ENCODE measurements around the gene ASCL3. TPM values are rescaled to one million over a fixed set of nuclear protein-coding genes. Genes with fewer than 3 reads are reported as not detected.
"Not testable (repeated sequence)": the region's sequence is repeated elsewhere in the genome, so short reads cannot be mapped to it uniquely, and the experiment has no call there.

The ASCL3 gene
- polyA plus RNA-seq (2011; rRNA removed) (not detected in 2 replicates), polyA minus RNA-seq (2011; rRNA and poly(A)+ RNA removed) (not detected in 2 replicates)

- POLR2A ChIA-PET, result no interaction called here
- no peak for DNase-seq (ENCODE audit: low read depth)
- Histone ChIP-seq H3K4me3 (ENCODE audit: low read depth, low read length) (no peak within 1 kb of the TSS), H3K36me3 (ENCODE audit: control insufficient read depth, insufficient read depth, low read length) (no peaks in the 10 kb centered on the region; the same call in 1 of the 2 replicates), H3K27me3 (ENCODE audit: control insufficient read depth, insufficient read depth, low read length) (no peaks in the 10 kb centered on the region)
- CTCF ChIA-PET, result interaction anchor here (2.9 kb wide), 1 partner anchor 17 kb away, joined by 12 read pairs; no protein-coding TSS in a partner anchor
- TF ChIP-seq, protein P1, sequence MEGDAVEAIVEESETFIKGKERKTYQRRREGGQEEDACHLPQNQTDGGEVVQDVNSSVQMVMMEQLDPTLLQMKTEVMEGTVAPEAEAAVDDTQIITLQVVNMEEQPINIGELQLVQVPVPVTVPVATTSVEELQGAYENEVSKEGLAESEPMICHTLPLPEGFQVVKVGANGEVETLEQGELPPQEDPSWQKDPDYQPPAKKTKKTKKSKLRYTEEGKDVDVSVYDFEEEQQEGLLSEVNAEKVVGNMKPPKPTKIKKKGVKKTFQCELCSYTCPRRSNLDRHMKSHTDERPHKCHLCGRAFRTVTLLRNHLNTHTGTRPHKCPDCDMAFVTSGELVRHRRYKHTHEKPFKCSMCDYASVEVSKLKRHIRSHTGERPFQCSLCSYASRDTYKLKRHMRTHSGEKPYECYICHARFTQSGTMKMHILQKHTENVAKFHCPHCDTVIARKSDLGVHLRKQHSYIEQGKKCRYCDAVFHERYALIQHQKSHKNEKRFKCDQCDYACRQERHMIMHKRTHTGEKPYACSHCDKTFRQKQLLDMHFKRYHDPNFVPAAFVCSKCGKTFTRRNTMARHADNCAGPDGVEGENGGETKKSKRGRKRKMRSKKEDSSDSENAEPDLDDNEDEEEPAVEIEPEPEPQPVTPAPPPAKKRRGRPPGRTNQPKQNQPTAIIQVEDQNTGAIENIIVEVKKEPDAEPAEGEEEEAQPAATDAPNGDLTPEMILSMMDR (IDR thresholded peaks at IDR 0.05; ENCODE audit: insufficient read depth, low read depth, low read length), result no peak
Measured at GRCh38 chr11:8942518-8943066, at the start of gene ASCL3. Gene ASCL3, minus strand, starts transcription at chr11:8943016. Its CDS starts 4,855 bp downstream, at chr11:8938161.

- POLR2A ChIA-PET, result interaction anchor here (0.6 kb wide), 1 partner anchor 22 kb away, joined by 3 read pairs; no protein-coding TSS in a partner anchor
- no peak overlapping the region for H3K4me3 ChIP-seq (ENCODE audit: low read depth, low read length)
- no peak for DNase-seq (ENCODE audit: low read depth)
Measured at GRCh38 chr11:8989453-8989852, 46.6 kb upstream of the ASCL3 start.

DNA sequence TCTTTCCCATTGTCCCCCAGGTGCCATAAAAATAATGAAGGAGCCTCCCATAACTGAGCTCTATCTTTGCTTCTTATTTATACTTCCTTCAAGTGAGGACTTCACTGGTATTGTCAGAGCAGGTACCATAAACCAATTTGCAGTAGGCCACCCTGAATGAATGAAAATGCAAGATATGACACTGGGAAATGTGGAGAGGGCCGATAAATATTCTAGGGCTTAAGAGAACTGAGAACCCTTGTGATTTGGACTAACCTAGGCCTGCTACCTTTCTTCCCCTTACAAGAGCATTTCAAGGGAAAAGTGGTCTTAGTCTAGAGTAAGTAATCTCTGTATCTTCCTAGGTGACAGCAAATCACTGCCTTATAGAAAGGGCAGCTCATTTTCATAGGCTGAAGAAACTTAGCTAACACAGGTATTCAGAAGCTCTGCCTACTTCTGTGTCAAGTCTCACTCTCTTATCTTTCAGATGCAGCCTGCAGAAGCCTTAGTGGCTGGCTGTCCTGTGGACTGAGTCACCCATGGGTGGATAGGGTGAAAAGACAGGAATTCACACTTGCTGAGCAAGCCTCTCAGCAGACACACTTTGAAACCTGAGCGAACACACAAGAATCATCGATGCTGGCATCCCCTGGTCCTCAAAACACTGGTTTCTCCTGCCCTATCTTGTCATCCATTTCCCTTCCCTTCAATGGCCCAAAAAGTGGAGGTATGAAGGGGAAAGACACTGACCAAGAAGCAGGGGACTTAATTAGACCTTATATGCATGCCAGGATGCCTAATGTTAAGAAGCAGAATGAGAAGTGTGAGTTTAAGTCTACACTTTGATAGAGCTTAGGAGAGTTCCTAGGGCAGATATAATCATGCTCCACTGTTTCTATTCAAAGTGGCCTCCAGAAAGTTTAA is 45.8 kb upstream of the ASCL3 start:
- Histone ChIP-seq H3K4me3 (ENCODE audit: low read depth, low read length) (no peak overlapping the region), H3K27me3 (ENCODE audit: control insufficient read depth, insufficient read depth, low read length) (no peaks in the 10 kb centered on the region), H3K36me3 (ENCODE audit: control insufficient read depth, insufficient read depth, low read length) (peaks cover 1% of the 10 kb centered on the region; the same call in 1 of the 2 replicates)
- TF ChIP-seq, protein P1 (IDR thresholded peaks at IDR 0.05; ENCODE audit: insufficient read depth, low read depth, low read length), result no peak
- POLR2A ChIA-PET, result no interaction called here
- CTCF ChIA-PET, result interaction anchor here (1.5 kb wide), 1 partner anchor 11 kb away, joined by 4 read pairs; no protein-coding TSS in a partner anchor
- peak; percentile 5 for DNase-seq (ENCODE audit: low read depth)

More at GRCh38 chr11:8989453-8989852, 46.6 kb upstream of the ASCL3 start:
- H3K27me3 ChIP-seq (ENCODE audit: control insufficient read depth, insufficient read depth, low read length), result no peaks in the 10 kb centered on the region
- H3K36me3 ChIP-seq (ENCODE audit: control insufficient read depth, insufficient read depth, low read length), result no peaks in the 10 kb centered on the region
- TF ChIP-seq, protein P1 (IDR thresholded peaks at IDR 0.05; ENCODE audit: insufficient read depth, low read depth, low read length), result no peak
- CTCF ChIA-PET, result no interaction called here

DNA sequence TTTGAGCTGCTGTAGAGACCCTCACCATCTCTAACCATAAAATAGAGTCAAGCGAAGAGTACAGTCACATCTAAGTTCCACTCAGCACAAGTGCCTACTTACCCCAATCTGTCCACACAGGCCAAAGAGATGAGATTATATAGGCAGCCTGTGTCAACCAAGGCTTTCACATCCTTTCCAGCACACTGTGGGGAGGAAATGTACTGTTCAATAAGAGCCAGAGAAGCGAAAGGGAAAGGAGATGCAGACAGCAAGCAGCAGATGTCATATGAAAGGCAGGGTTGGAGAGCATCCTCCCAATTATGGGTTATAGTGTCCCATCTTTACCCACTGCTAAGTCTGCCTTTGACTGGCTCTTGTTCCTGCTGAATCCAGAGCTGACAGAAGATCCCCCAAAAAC is 44.6 kb upstream of the ASCL3 start:
- ChIA-PET POLR2A (no interaction called here), CTCF (interaction anchor here (1.5 kb wide), 1 partner anchor 12 kb away, joined by 4 read pairs; no protein-coding TSS in a partner anchor)
- Histone ChIP-seq H3K27me3 (ENCODE audit: control insufficient read depth, insufficient read depth, low read length) (no peaks in the 10 kb centered on the region), H3K36me3 (ENCODE audit: control insufficient read depth, insufficient read depth, low read length) (peaks cover 1% of the 10 kb centered on the region; the same call in 1 of the 2 replicates), H3K4me3 (ENCODE audit: low read depth, low read length) (no peak overlapping the region)
- TF ChIP-seq, protein P1 (IDR thresholded peaks at IDR 0.05; ENCODE audit: insufficient read depth, low read depth, low read length), result no peak
- no peak for DNase-seq (ENCODE audit: low read depth)

GRCh38 chr11:8986772-8987171 is 44.0 kb upstream of the ASCL3 start:
- DNase-seq (ENCODE audit: low read depth); POLR2A ChIA-PET; H3K36me3 ChIP-seq (ENCODE audit: control insufficient read depth, insufficient read depth, low read length); H3K27me3 ChIP-seq (ENCODE audit: control insufficient read depth, insufficient read depth, low read length); H3K4me3 ChIP-seq (ENCODE audit: low read depth, low read length): not testable (repeated sequence)
- CTCF ChIA-PET, result interaction anchor here (1.5 kb wide), 1 partner anchor 12 kb away, joined by 4 read pairs; no protein-coding TSS in a partner anchor

Measured in BJ (cell line).